Measurements from ENCODE around the gene C5orf47. TPM values are rescaled to one million over a fixed set of nuclear protein-coding genes. Genes with fewer than 3 reads are reported as not detected.

Gene C5orf47
- total RNA-seq, 2 donors from 2014 or later, result not detected

DNA sequence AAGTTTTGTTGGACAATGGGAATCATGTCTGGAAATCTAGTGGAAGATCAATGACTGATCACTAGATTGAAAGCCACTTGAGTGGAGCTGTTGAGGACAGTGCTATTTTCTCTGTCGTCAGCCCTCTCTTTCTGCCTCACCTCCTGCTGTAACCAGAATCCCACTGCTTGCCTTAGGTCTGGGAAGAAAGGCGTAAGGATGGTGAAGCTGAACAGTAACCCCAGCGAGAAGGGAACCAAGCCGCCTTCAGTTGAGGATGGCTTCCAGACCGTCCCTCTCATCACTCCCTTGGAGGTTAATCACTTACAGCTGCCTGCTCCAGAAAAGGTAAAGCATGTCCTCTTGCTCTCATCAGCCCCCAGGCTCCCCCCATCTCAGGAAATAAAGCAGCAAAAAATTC is 57.6 kb downstream of the C5orf47 start:
- TF ChIP-seq, protein P1, sequence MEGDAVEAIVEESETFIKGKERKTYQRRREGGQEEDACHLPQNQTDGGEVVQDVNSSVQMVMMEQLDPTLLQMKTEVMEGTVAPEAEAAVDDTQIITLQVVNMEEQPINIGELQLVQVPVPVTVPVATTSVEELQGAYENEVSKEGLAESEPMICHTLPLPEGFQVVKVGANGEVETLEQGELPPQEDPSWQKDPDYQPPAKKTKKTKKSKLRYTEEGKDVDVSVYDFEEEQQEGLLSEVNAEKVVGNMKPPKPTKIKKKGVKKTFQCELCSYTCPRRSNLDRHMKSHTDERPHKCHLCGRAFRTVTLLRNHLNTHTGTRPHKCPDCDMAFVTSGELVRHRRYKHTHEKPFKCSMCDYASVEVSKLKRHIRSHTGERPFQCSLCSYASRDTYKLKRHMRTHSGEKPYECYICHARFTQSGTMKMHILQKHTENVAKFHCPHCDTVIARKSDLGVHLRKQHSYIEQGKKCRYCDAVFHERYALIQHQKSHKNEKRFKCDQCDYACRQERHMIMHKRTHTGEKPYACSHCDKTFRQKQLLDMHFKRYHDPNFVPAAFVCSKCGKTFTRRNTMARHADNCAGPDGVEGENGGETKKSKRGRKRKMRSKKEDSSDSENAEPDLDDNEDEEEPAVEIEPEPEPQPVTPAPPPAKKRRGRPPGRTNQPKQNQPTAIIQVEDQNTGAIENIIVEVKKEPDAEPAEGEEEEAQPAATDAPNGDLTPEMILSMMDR (IDR thresholded peaks at IDR 0.05), result no peak
- Histone ChIP-seq H3K4me3 (no peak overlapping the region), H3K27ac (no peak overlapping the region), H3K36me3 (no peaks in the 10 kb centered on the region), H3K9ac (ENCODE audit: low read depth in 2 of 2, low read length in 2 of 2) (no peak overlapping the region), H3K9me3 (no peaks in the 10 kb centered on the region), H3K27me3 (no peaks in the 10 kb centered on the region), H3K4me1 (no peaks in the 10 kb centered on the region)
- intact Hi-C loops (cut with DNase I), result loop anchor here (5.0 kb wide), 1 partner anchor 266 kb away; no protein-coding TSS in a partner anchor
- no peak for DNase-seq

DNA sequence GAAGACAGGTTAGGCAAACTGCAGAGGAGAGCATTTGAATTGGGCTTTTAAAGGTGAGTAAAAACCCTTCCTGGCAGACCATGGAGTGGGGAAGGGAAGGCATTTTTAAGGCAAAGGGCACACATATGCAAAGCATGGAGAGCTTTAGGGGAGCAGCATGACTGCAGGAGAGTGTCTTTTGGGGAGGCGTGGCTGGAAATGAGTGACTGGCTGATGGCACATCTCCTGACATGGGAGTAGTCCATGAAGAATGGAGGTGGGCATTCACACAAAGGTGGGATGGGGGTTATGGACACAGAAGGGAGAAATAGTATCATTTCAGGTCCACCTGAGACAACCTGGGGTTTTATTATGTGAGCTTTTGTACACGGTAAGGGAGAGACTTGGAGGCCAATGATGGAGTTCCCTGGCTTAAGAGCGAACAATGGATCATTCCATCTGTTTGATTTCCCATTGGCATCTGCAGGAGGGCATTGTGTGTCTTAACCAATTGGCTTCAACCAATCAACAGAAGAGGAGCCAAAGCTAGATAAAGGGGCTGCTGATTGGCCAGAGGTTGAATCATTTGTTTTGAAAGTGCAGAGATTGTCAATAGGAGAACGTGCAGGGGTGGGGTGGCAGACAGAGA is 58.6 kb downstream of the C5orf47 start:
- H3K4me3 ChIP-seq, result no peak overlapping the region
- intact Hi-C loops (cut with DNase I), result loop anchor here (5.0 kb wide), 1 partner anchor 265 kb away; no protein-coding TSS in a partner anchor
- H3K36me3 ChIP-seq, result no peaks in the 10 kb centered on the region
- no peaks in the 10 kb centered on the region for H3K4me1 ChIP-seq
- TF ChIP-seq, protein P1 (IDR thresholded peaks at IDR 0.05), result no peak
- no peak overlapping the region for H3K27ac ChIP-seq
- no peaks in the 10 kb centered on the region for H3K9me3 ChIP-seq
- H3K9ac ChIP-seq (ENCODE audit: low read depth in 2 of 2, low read length in 2 of 2), result no peak overlapping the region
- no peaks in the 10 kb centered on the region for H3K27me3 ChIP-seq
- DNase-seq, result no peak

DNA sequence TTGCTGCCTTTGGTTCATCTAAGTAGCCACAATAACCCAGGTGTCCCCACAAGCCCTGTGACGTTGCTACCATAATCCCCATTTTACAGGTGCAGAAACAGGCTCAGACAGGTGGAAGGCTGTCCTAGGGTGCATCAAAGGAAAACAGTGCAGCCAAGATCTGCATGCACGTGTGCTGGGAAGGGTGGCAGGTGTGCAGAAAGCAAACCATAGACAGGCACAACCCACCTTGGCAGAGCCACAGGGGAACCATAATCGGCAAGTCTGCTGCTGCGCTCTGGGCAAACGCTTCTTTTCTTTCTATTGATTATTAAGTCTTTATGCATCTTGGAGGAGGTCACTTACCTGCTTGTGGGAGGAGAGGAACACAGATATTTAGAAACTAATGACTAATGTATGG is 63.7 kb downstream of the C5orf47 start:
- Histone ChIP-seq H3K4me3 (no peak overlapping the region), H3K9me3 (no peaks in the 10 kb centered on the region), H3K9ac (ENCODE audit: low read depth in 2 of 2, low read length in 2 of 2) (no peak overlapping the region), H3K36me3 (no peaks in the 10 kb centered on the region), H3K4me1 (no peaks in the 10 kb centered on the region), H3K27me3 (no peaks in the 10 kb centered on the region), H3K27ac (no peak overlapping the region)
- DNase-seq, result no peak
- intact Hi-C loops (cut with DNase I), result no loop called here
- TF ChIP-seq, protein P1 (IDR thresholded peaks at IDR 0.05), result no peak

DNA sequence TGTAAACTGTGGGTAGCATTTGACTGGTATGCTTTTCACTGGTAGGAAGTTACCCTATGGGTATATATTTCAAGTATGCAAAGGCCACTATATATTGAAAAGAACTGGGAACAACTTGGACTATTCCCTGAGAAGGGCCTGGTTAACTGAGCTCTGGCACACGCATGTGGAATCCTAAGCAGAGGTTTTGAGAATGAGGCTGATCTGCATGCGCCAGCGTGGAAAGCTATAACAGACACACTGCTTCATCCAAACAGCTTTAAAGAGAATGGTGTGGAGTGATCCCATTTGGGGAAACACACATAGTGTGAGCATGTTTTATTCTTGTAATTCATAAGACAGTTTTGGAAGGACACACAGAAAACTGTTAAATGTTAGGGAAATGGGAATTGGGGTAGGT is 64.9 kb downstream of the C5orf47 start:
- Histone ChIP-seq H3K9me3 (no peaks in the 10 kb centered on the region), H3K9ac (ENCODE audit: low read depth in 2 of 2, low read length in 2 of 2) (no peak overlapping the region), H3K27me3 (no peaks in the 10 kb centered on the region), H3K4me1 (no peaks in the 10 kb centered on the region), H3K27ac (no peak overlapping the region), H3K4me3 (no peak overlapping the region), H3K36me3 (no peaks in the 10 kb centered on the region)
- no peak for DNase-seq
- TF ChIP-seq, protein P1 (IDR thresholded peaks at IDR 0.05), result no peak
- intact Hi-C loops (cut with DNase I), result no loop called here

Other genes starting within 250 kb of the C5orf47 start
- gene CPEB4, start 100.8 kb upstream of the C5orf47 start, total RNA-seq, result 10 to 100 TPM; 23.3 to 41.7 TPM
- gene NSG2, start 56.5 kb downstream of the C5orf47 start, total RNA-seq, result 1 to 10 TPM in 1 of 2 donors, under 1 TPM in 1; 0.27 to 2.5 TPM